GM23338 (cell line): ENCODE measurements around the gene DNASE2. TPM values are rescaled to one million over a fixed set of nuclear protein-coding genes. Genes with fewer than 3 reads are reported as not detected.

Experiments used
- ATAC-seq: fragments of 200-7000 bp; cut with Tn5 transposase; 3 replicates; pipeline ENCODE4 v1.9.1; 2020
- DNase-seq: peaks from one replicate; pipeline ENCODE4 v3.0.0-alpha.2; 2015; ENCODE audit warnings: low spot score
- H2AFZ ChIP-seq: fragments of 200-600 bp; sonication (generic); 2 replicates; pipeline ENCODE4 v1.8.0; 2016; ENCODE audit warnings: antibody characterized with exemption, mild to moderate bottlenecking, moderate library complexity
- H3F3A ChIP-seq: fragments of 200-600 bp; sonication (generic); replicated peaks from 2 replicates; pipeline ENCODE4 v1.8.0; 2017; ENCODE audit warnings: antibody characterized with exemption, mixed run types, low read depth
- H3K27ac ChIP-seq: fragments of 200-600 bp; sonication (generic); 2 replicates; pipeline ENCODE4 v1.6.1; 2016; ENCODE audit warnings: low read depth
- H3K27me3 ChIP-seq: fragments of 200-600 bp; sonication (generic); 2 replicates; pipeline ENCODE4 v1.8.0; 2016; ENCODE audit warnings: mild to moderate bottlenecking, mixed run types, moderate library complexity; ENCODE audit not compliant: insufficient read depth
- H3K36me3 ChIP-seq: fragments of 200-600 bp; sonication (generic); 2 replicates; pipeline ENCODE4 v1.8.0; 2016; ENCODE audit warnings: mild to moderate bottlenecking; ENCODE audit not compliant: insufficient read depth
- H3K4me1 ChIP-seq: fragments of 200-600 bp; sonication (generic); 2 replicates; pipeline ENCODE4 v1.8.0; 2016; ENCODE audit warnings: mild to moderate bottlenecking, moderate library complexity; ENCODE audit not compliant: insufficient read depth
- H3K4me2 ChIP-seq: fragments of 200-600 bp; sonication (generic); 2 replicates; pipeline ENCODE4 v1.7.1; 2017; ENCODE audit warnings: mixed run types
- H3K4me3 ChIP-seq: fragments of 200-600 bp; sonication (generic); 2 replicates; pipeline ENCODE4 v1.6.1; 2016; ENCODE audit warnings: mixed run types
- H3K79me2 ChIP-seq: fragments of 200-600 bp; sonication (generic); replicated peaks from 2 replicates; pipeline ENCODE4 v1.8.0; 2017; ENCODE audit warnings: mild to moderate bottlenecking; ENCODE audit not compliant: insufficient read depth
- H3K9me2 ChIP-seq: fragments of 200-600 bp; sonication (generic); 2 replicates; pipeline ENCODE4 v1.8.0; 2017; ENCODE audit not compliant: insufficient read depth
- H4K20me1 ChIP-seq: fragments of 200-600 bp; sonication (generic); replicated peaks from 2 replicates; pipeline ENCODE4 v1.8.0; 2017; ENCODE audit warnings: mild to moderate bottlenecking; ENCODE audit not compliant: insufficient read depth
- H3K27ac Mint-ChIP-seq: 2 replicates; pipeline ENCODE4 v1.8.0; 2020; ENCODE audit warnings: inconsistent platforms, mild to moderate bottlenecking, moderate library complexity, mixed read lengths
- H3K27me3 Mint-ChIP-seq: 3 replicates; pipeline ENCODE4 v1.8.0; 2022; ENCODE audit warnings: low read depth, mild to moderate bottlenecking, moderate library complexity, mixed read lengths, inconsistent platforms; ENCODE audit not compliant: insufficient read depth, poor library complexity
- H3K36me3 Mint-ChIP-seq: 3 replicates; pipeline ENCODE4 v1.8.0; 2021; ENCODE audit warnings: low read depth, mild to moderate bottlenecking, inconsistent platforms, moderate library complexity, mixed read lengths
- H3K4me1 Mint-ChIP-seq: 3 replicates; pipeline ENCODE4 v1.8.0; 2020; ENCODE audit warnings: mild to moderate bottlenecking, inconsistent platforms, mixed read lengths
- H3K4me3 Mint-ChIP-seq: 3 replicates; pipeline ENCODE4 v1.8.0; 2021; ENCODE audit warnings: moderate library complexity, mild to moderate bottlenecking, inconsistent platforms, mixed read lengths
- H3K9me3 Mint-ChIP-seq: 3 replicates; pipeline ENCODE4 v1.8.0; 2020; ENCODE audit warnings: moderate library complexity, mild to moderate bottlenecking, inconsistent platforms, mixed read lengths
- CREB1 ChIP-seq: fragments of 250-450 bp; sonication (Bioruptor Pico); IDR thresholded peaks from 2 replicates; pipeline ENCODE4 v1.5.0; 2020; ENCODE audit warnings: low read depth, mild to moderate bottlenecking, moderate library complexity
- EZH2phosphoT487 ChIP-seq: fragments of 200-600 bp; sonication (generic); IDR thresholded peaks from one replicate; pipeline ENCODE4 v1.8.1; 2018; ENCODE audit warnings: antibody characterized with exemption; ENCODE audit not compliant: unreplicated experiment
- JUNB ChIP-seq: IDR thresholded peaks from one replicate; pipeline ENCODE4 v1.6.1; 2016; ENCODE audit warnings: antibody characterized with exemption; ENCODE audit not compliant: unreplicated experiment
- NANOG ChIP-seq: IDR thresholded peaks from 2 replicates; pipeline ENCODE4 v1.6.1; 2016; ENCODE audit warnings: antibody characterized with exemption, borderline replicate concordance
- POLR2AphosphoS5 ChIP-seq: IDR thresholded peaks from 2 replicates; pipeline ENCODE4 v1.6.1; 2016; ENCODE audit warnings: antibody characterized with exemption, low read depth
- REST ChIP-seq: IDR thresholded peaks from one replicate; pipeline ENCODE4 v1.6.1; 2018; ENCODE audit warnings: antibody characterized with exemption; ENCODE audit not compliant: unreplicated experiment
- STAT1 ChIP-seq: IDR thresholded peaks from one replicate; pipeline ENCODE4 v1.6.1; 2016; ENCODE audit warnings: antibody characterized with exemption; ENCODE audit not compliant: unreplicated experiment
- ZNF114 ChIP-seq: fragments of 250-450 bp; sonication (Bioruptor Pico); IDR thresholded peaks from 2 replicates; pipeline ENCODE4 v1.5.0; 2020; ENCODE audit warnings: mild to moderate bottlenecking, moderate library complexity
- ZNF331 ChIP-seq: fragments of 250-450 bp; sonication (Bioruptor Pico); IDR thresholded peaks from 2 replicates; pipeline ENCODE4 v1.5.0; 2020; ENCODE audit warnings: low read depth, mild to moderate bottlenecking, moderate library complexity
- ZNF462 ChIP-seq: fragments of 250-450 bp; sonication (Bioruptor Pico); IDR thresholded peaks from 2 replicates; pipeline ENCODE4 v1.5.0; 2020; ENCODE audit warnings: mild to moderate bottlenecking, moderate library complexity
- polyA plus RNA-seq: library from polyadenylated mRNA; unstranded; fragments of >200 nt; fragmentation: Nextera tagmentation; extraction: Ambion mirVana; gene quantifications from 2 replicates; pipeline ENCODE4 v1.2.1, GENCODE V29; 2016
- total RNA-seq: library from RNA; depleted of rRNA; stranded (reverse); fragments of >200 nt; shearing (Covaris generic); gene quantifications from 2 replicates; pipeline ENCODE4 v1.2.3, GENCODE V29; 2014
- TF ChIP-seq, protein P1 (sequence below): IDR thresholded peaks from 2 replicates; pipeline ENCODE4 v1.6.1; 2016; ENCODE audit warnings: antibody characterized with exemption

The DNASE2 gene
- total and polyA plus RNA-seq, 2 experiments from 2014 or later, result 17.4 to 35.0 TPM

DNA sequence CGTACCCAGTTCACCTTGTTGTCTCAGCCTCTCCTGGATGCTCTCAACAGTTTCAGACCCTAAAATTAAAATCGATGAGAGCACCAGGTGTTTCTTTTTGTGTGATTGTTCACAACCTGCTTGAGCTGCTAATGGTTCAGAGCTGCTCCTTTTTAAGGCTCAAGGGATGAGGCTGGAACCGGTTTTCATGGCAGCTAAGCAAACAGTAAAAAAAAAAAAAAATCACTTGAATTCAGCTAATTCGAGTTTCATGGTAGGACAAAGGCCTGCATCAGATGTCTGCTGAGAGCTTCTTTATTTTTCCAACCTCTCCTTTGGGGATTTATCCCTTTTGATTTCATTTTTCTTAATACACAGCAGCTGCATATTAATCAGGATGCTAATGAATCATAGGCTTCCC is 31.3 kb upstream of the DNASE2 start (continued):
- TF ChIP-seq ZNF462 (CRISPR knock-in tag) (no peak), EZH2phosphoT487 (no peak)

- TF ChIP-seq ZNF114 (CRISPR knock-in tag), result no peak
- no peak for TF ChIP-seq EZH2phosphoT487
- no peak for TF ChIP-seq CREB1 (CRISPR knock-in tag)
- no peak for TF ChIP-seq REST
- TF ChIP-seq STAT1, result no peak
- TF ChIP-seq ZNF331 (CRISPR knock-in tag), result no peak
- no peak for TF ChIP-seq POLR2AphosphoS5
- TF ChIP-seq JUNB, result no peak
- TF ChIP-seq, protein P1, sequence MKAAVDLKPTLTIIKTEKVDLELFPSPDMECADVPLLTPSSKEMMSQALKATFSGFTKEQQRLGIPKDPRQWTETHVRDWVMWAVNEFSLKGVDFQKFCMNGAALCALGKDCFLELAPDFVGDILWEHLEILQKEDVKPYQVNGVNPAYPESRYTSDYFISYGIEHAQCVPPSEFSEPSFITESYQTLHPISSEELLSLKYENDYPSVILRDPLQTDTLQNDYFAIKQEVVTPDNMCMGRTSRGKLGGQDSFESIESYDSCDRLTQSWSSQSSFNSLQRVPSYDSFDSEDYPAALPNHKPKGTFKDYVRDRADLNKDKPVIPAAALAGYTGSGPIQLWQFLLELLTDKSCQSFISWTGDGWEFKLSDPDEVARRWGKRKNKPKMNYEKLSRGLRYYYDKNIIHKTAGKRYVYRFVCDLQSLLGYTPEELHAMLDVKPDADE, result no peak
- no peak for TF ChIP-seq NANOG
- ATAC-seq (no peak), DNase-seq (no peak)
- Histone ChIP-seq H3K4me3 (no peak overlapping the region), H3K27me3 (no peaks in the 10 kb centered on the region), H3F3A (0 out of 2 replicates have a peak, but pooled peaks cover 2% of the 10 kb centered on the region), H2AFZ (no peak overlapping the region), H3K4me2 (no peak overlapping the region), H3K27ac (no peak overlapping the region), H3K4me1 (peaks cover 3% of the 10 kb centered on the region; the same call in 1 of the 2 replicates), H3K79me2 (no peaks in the 10 kb centered on the region), H3K9me2 (no peaks in the 10 kb centered on the region), H3K36me3 (no peaks in the 10 kb centered on the region), H4K20me1 (no peaks in the 10 kb centered on the region)
- H3K4me1 Mint-ChIP-seq, result peaks cover 2% of the 10 kb centered on the region
- H3K27me3 Mint-ChIP-seq, result peaks cover 11% of the 10 kb centered on the region
- no peaks in the 10 kb centered on the region for H3K9me3 Mint-ChIP-seq
- no peak overlapping the region for H3K27ac Mint-ChIP-seq
- peaks cover 10% of the 10 kb centered on the region; the same call in 2 of the 3 replicates for H3K36me3 Mint-ChIP-seq
- H3K4me3 Mint-ChIP-seq, result no peak overlapping the region
Observed at GRCh38 chr19:12907166-12907565, 25.9 kb upstream of the DNASE2 start.
